Neural cell (in vitro differentiated cells): ENCODE measurements around the gene CCDC148. TPM values are rescaled to one million over a fixed set of nuclear protein-coding genes. Genes with fewer than 3 reads are reported as not detected.
"Not testable (repeated sequence)": the region's sequence is repeated elsewhere in the genome, so short reads cannot be mapped to it uniquely, and the experiment has no call there.

Experiments used
- H2AFZ ChIP-seq: fragments of 200-600, 300-800 bp; sonication (generic), shearing (Covaris generic); 2 replicates; pipeline ENCODE4 v1.6.0; 2014; ENCODE audit warnings: low read depth, mild to moderate bottlenecking, antibody characterized with exemption, low read length, moderate library complexity
- H3F3A ChIP-seq: fragments of 200-600 bp; shearing (Covaris generic); 2 replicates; pipeline ENCODE4 v1.6.1; 2016; ENCODE audit warnings: mild to moderate bottlenecking, moderate library complexity, mixed read lengths, antibody characterized with exemption, low read length; ENCODE audit not compliant: insufficient read depth, poor library complexity, severe bottlenecking
- H3K27ac ChIP-seq: fragments of 200-600, 300-800 bp; sonication (generic), shearing (Covaris generic); 2 replicates; pipeline ENCODE4 v1.5.1; 2014; ENCODE audit warnings: mild to moderate bottlenecking, low read length, moderate library complexity
- H3K27me3 ChIP-seq: fragments of 300-800, 200-600 bp; sonication (generic), shearing (Covaris generic); 2 replicates; pipeline ENCODE4 v1.6.0; 2014; ENCODE audit warnings: mild to moderate bottlenecking, low read depth, low read length, moderate library complexity; ENCODE audit not compliant: insufficient read depth
- H3K36me3 ChIP-seq: fragments of 300-800, 200-600 bp; sonication (generic), shearing (Covaris generic); 2 replicates; pipeline ENCODE4 v1.5.1; 2014; ENCODE audit warnings: mild to moderate bottlenecking, antibody characterized with exemption, low read length, moderate library complexity; ENCODE audit not compliant: insufficient read depth
- H3K4me2 ChIP-seq: fragments of 300-800, 200-600 bp; sonication (generic), shearing (Covaris generic); 2 replicates; pipeline ENCODE4 v1.6.0; 2014; ENCODE audit warnings: mild to moderate bottlenecking, low read length
- H3K4me3 ChIP-seq: fragments of 300-800, 200-600 bp; sonication (generic), shearing (Covaris generic); 2 replicates; pipeline ENCODE4 v1.5.1; 2014; ENCODE audit warnings: mild to moderate bottlenecking, low read length, moderate library complexity
- H3K79me2 ChIP-seq: fragments of 200-600 bp; shearing (Covaris generic); replicated peaks from 2 replicates; pipeline ENCODE4 v1.6.0; 2014; ENCODE audit warnings: mild to moderate bottlenecking, low read length, moderate library complexity; ENCODE audit not compliant: insufficient read depth
- H3K9ac ChIP-seq: fragments of 300-800, 200-600 bp; sonication (generic), shearing (Covaris generic); 2 replicates; pipeline ENCODE4 v1.6.1; 2016; ENCODE audit warnings: mild to moderate bottlenecking, low read length, mixed read lengths
- H3K9me2 ChIP-seq: fragments of 200-600 bp; shearing (Covaris generic); 2 replicates; pipeline ENCODE4 v1.6.1; 2016; ENCODE audit warnings: mild to moderate bottlenecking, low read length, mixed read lengths; ENCODE audit not compliant: insufficient read depth
- H3K9me3 ChIP-seq: fragments of 200-600, 300-800 bp; sonication (generic), shearing (Covaris generic); 2 replicates; pipeline ENCODE4 v1.6.1; 2016; ENCODE audit warnings: mild to moderate bottlenecking, mixed run types, low read length, moderate library complexity, mixed read lengths
- H4K20me1 ChIP-seq: fragments of 200-600 bp; shearing (Covaris generic); 2 replicates; pipeline ENCODE4 v1.6.1; 2016; ENCODE audit warnings: mild to moderate bottlenecking, mixed run types; ENCODE audit not compliant: insufficient read depth
- CTCF ChIP-seq: fragments of 450-650 bp; IDR thresholded peaks from 2 replicates; pipeline ENCODE4 v1.5.1; 2014; ENCODE audit warnings: antibody characterized with exemption, mild to moderate bottlenecking, moderate library complexity; ENCODE audit not compliant: poor library complexity, severe bottlenecking
- EP300 ChIP-seq: fragments of 450-650 bp; conservative IDR thresholded peaks from 2 replicates; pipeline ENCODE4 v1.6.1; 2014; ENCODE audit warnings: antibody characterized with exemption, mild to moderate bottlenecking, moderate library complexity; ENCODE audit not compliant: poor library complexity, severe bottlenecking
- EZH2 ChIP-seq: fragments of 200-600, 300-800 bp; shearing (Covaris generic), sonication (generic); IDR thresholded peaks from 2 replicates; pipeline ENCODE4 v1.6.1; 2014; ENCODE audit warnings: antibody characterized with exemption, low read length, borderline replicate concordance, mild to moderate bottlenecking; ENCODE audit not compliant: insufficient read depth, poor library complexity, severe bottlenecking
- MXI1 ChIP-seq: fragments of 450-650 bp; conservative IDR thresholded peaks from 2 replicates; pipeline ENCODE4 v1.6.1; 2014; ENCODE audit warnings: antibody characterized with exemption, mild to moderate bottlenecking; ENCODE audit not compliant: poor library complexity, severe bottlenecking
- POLR2AphosphoS5 ChIP-seq: IDR thresholded peaks from 2 replicates; pipeline ENCODE4 v1.6.1; 2012
- RAD21 ChIP-seq: fragments of 450-650 bp; conservative IDR thresholded peaks from 2 replicates; pipeline ENCODE4 v1.6.1; 2014; ENCODE audit warnings: antibody characterized with exemption, mild to moderate bottlenecking, moderate library complexity
- REST ChIP-seq: IDR thresholded peaks from 2 replicates; pipeline ENCODE4 v1.6.1; 2012; ENCODE audit warnings: borderline replicate concordance
- SMC3 ChIP-seq: fragments of 450-650 bp; conservative IDR thresholded peaks from 2 replicates; pipeline ENCODE4 v1.6.1; 2014; ENCODE audit warnings: antibody characterized with exemption, mild to moderate bottlenecking, moderate library complexity; ENCODE audit not compliant: poor library complexity
- TAF1 ChIP-seq: IDR thresholded peaks from 2 replicates; pipeline ENCODE4 v1.6.1; 2012; ENCODE audit warnings: low read depth
- polyA plus RNA-seq: library from polyadenylated mRNA; depleted of rRNA; stranded (reverse); fragments of >200 nt; gene quantifications from 2 replicates; pipeline ENCODE4 v1.2.3, GENCODE V29; 2014

CCDC148 gene
- polyA plus RNA-seq, 1 donor from 2014 or later = 1.8 TPM

- H3K9me3 ChIP-seq, H4K20me1 ChIP-seq, H2AFZ ChIP-seq, H3K79me2 ChIP-seq, H3K9me2 ChIP-seq, H3K4me3 ChIP-seq, H3F3A ChIP-seq, H3K27me3 ChIP-seq, H3K36me3 ChIP-seq, H3K27ac ChIP-seq, H3K4me2 ChIP-seq, H3K9ac ChIP-seq: not testable (repeated sequence)
Measured at GRCh38 chr2:158433716-158434115, 22.8 kb downstream of the CCDC148 start.

GRCh38 chr2:158432117-158432516 lies 24.4 kb downstream of the CCDC148 start:
- Histone ChIP-seq H3K9me2 (no peaks in the 10 kb centered on the region), H3F3A (no peaks in the 10 kb centered on the region), H2AFZ (no peak overlapping the region), H3K27me3 (no peaks in the 10 kb centered on the region), H3K27ac (no peak overlapping the region), H3K4me3 (no peak overlapping the region), H3K79me2 (no peaks in the 10 kb centered on the region), H3K9me3 (no peaks in the 10 kb centered on the region), H4K20me1 (no peaks in the 10 kb centered on the region), H3K36me3 (no peaks in the 10 kb centered on the region), H3K9ac (no peak overlapping the region), H3K4me2 (no peak overlapping the region)
- TF ChIP-seq MXI1 = no peak
- TF ChIP-seq POLR2AphosphoS5 = no peak
- no peak for TF ChIP-seq EZH2
- no peak for TF ChIP-seq REST
- no peak for TF ChIP-seq TAF1
- no peak for TF ChIP-seq CTCF
- no peak for TF ChIP-seq EP300
- no peak for TF ChIP-seq RAD21
- no peak for TF ChIP-seq SMC3

GRCh38 chr2:158414538-158414937 lies 42.0 kb downstream of the CCDC148 start:
- Histone ChIP-seq H3K79me2 (no peaks in the 10 kb centered on the region), H3K4me3 (no peak overlapping the region), H3K9ac (no peak overlapping the region), H3K36me3 (no peaks in the 10 kb centered on the region), H3K27me3 (no peaks in the 10 kb centered on the region), H3K4me2 (no peak overlapping the region), H3K9me3 (peaks cover 5% of the 10 kb centered on the region), H4K20me1 (no peaks in the 10 kb centered on the region), H3K9me2 (no peaks in the 10 kb centered on the region), H3F3A (no peaks in the 10 kb centered on the region), H2AFZ (no peak overlapping the region), H3K27ac (no peak overlapping the region)
- TF ChIP-seq CTCF = no peak
- no peak for TF ChIP-seq REST
- no peak for TF ChIP-seq EZH2
- no peak for TF ChIP-seq TAF1
- no peak for TF ChIP-seq SMC3
- no peak for TF ChIP-seq POLR2AphosphoS5
- no peak for TF ChIP-seq EP300
